HG03342 (cell line): ENCODE results near the gene CDK9.
"Not testable (repeated sequence)": the region's sequence is repeated elsewhere in the genome, so short reads cannot be mapped to it uniquely, and the experiment has no call there.

Experiments
- ATAC-seq: cut with Tn5 transposase; IDR thresholded peaks from one replicate; pipeline ENCODE4 v1.9.1; 2021; ENCODE audit warnings: mild to moderate bottlenecking, moderate library complexity; ENCODE audit not compliant: unreplicated experiment

The CDK9 gene

GRCh38 chr9:127817881-127818434 is 32.1 kb downstream of the CDK9 start:
- no peak for ATAC-seq

GRCh38 chr9:127818574-127818973 is 32.7 kb downstream of the CDK9 start:
- no peak for ATAC-seq

GRCh38 chr9:127822108-127822507 is 36.3 kb downstream of the CDK9 start:
- ATAC-seq = no peak

- no peak for ATAC-seq
These were observed 39.7 kb downstream of the CDK9 start for GRCh38 chr9:127825319-127826051.

- ATAC-seq = no peak
These were observed 40.5 kb downstream of the CDK9 start for GRCh38 chr9:127826253-127826913.

- ATAC-seq = no peak
These were observed 42.6 kb downstream of the CDK9 start for GRCh38 chr9:127828262-127829031.

GRCh38 chr9:127829205-127829906 is 43.5 kb downstream of the CDK9 start:
- ATAC-seq = no peak

GRCh38 chr9:127832248-127832647 is 46.4 kb downstream of the CDK9 start:
- ATAC-seq = no peak

- ATAC-seq = no peak
These were observed 47.7 kb downstream of the CDK9 start for GRCh38 chr9:127833555-127833954.

- no peak for ATAC-seq
These were observed 50.2 kb downstream of the CDK9 start for GRCh38 chr9:127835991-127836516.

- not testable (repeated sequence) for ATAC-seq
These were observed 50.7 kb downstream of the CDK9 start for GRCh38 chr9:127836561-127836960.

- ATAC-seq = no peak
These were observed 51.5 kb downstream of the CDK9 start for GRCh38 chr9:127837346-127837745.

GRCh38 chr9:127838375-127839078 is 52.7 kb downstream of the CDK9 start:
- ATAC-seq = no peak
